DND-41 (cell line): ENCODE data around the gene TAF4.
"Not testable (repeated sequence)": the region's sequence is repeated elsewhere in the genome, so short reads cannot be mapped to it uniquely, and the experiment has no call there.

Experiments used
- ATAC-seq: fragments of 200-7000 bp; cut with Tn5 transposase; 3 replicates; pipeline ENCODE4 v1.9.1; 2021; ENCODE audit warnings: low read depth; ENCODE audit not compliant: insufficient read depth
- DNase-seq: peaks from one replicate; pipeline ENCODE4 v3.0.0-alpha.2; 2020
- H2AFZ ChIP-seq: 2 replicates; pipeline ENCODE4 v1.6.0; 2012; ENCODE audit warnings: low read depth, low read length
- H3K27ac ChIP-seq: 2 replicates; pipeline ENCODE4 v1.5.1; 2012; ENCODE audit warnings: low read length, inconsistent platforms
- H3K27me3 ChIP-seq: fragments of 200-600 bp; sonication (generic); 2 replicates; pipeline ENCODE4 v1.6.0; 2012; ENCODE audit warnings: low read length, mild to moderate bottlenecking, inconsistent platforms; ENCODE audit not compliant: insufficient read depth, poor library complexity
- H3K36me3 ChIP-seq: 2 replicates; pipeline ENCODE4 v1.5.1; 2012; ENCODE audit warnings: low read length, inconsistent platforms; ENCODE audit not compliant: insufficient read depth
- H3K4me1 ChIP-seq: 2 replicates; pipeline ENCODE4 v1.5.1; 2012; ENCODE audit warnings: mild to moderate bottlenecking, low read length; ENCODE audit not compliant: insufficient read depth
- H3K4me2 ChIP-seq: 2 replicates; pipeline ENCODE4 v1.6.0; 2012; ENCODE audit warnings: mild to moderate bottlenecking, moderate library complexity, low read length, inconsistent platforms; ENCODE audit not compliant: insufficient read depth
- H3K4me3 ChIP-seq, 2 experiments: fragments of 200-600 bp in 1 of 2; shearing (Covaris generic) in 1 of 2; 2 replicates each; pipeline ENCODE4 v1.5.1; 2012 to 2016; ENCODE audit warnings: inconsistent platforms in 2 of 2, low read length in 2 of 2, mild to moderate bottlenecking in 2 of 2, low read depth in 1 of 2, moderate library complexity in 1 of 2
- H3K79me2 ChIP-seq: 2 replicates; pipeline ENCODE4 v1.6.0; 2012; ENCODE audit warnings: low read length, inconsistent platforms; ENCODE audit not compliant: insufficient read depth
- H3K9ac ChIP-seq: 2 replicates; pipeline ENCODE4 v1.6.0; 2012; ENCODE audit warnings: low read depth, mild to moderate bottlenecking, inconsistent platforms, low read length, moderate library complexity
- H3K9me3 ChIP-seq: 2 replicates; pipeline ENCODE4 v1.5.1; 2012; ENCODE audit warnings: low read length, moderate library complexity, mild to moderate bottlenecking, inconsistent platforms; ENCODE audit not compliant: insufficient read depth, severe bottlenecking
- H4K20me1 ChIP-seq: 2 replicates; pipeline ENCODE4 v1.6.0; 2012; ENCODE audit warnings: low read length; ENCODE audit not compliant: insufficient read depth
- CTCF ChIP-seq: IDR thresholded peaks from 2 replicates; pipeline ENCODE4 v1.5.1; 2012; ENCODE audit warnings: borderline replicate concordance, low read length, moderate library complexity, mild to moderate bottlenecking; ENCODE audit not compliant: poor library complexity, severe bottlenecking; ENCODE audit errors: extremely low read depth
- EZH2 ChIP-seq: IDR thresholded peaks from 3 replicates; pipeline ENCODE4 v1.6.1; 2012; ENCODE audit warnings: borderline replicate concordance, low read depth, mild to moderate bottlenecking, moderate library complexity, low read length, inconsistent platforms; ENCODE audit not compliant: severe bottlenecking

Gene TAF4

DNA sequence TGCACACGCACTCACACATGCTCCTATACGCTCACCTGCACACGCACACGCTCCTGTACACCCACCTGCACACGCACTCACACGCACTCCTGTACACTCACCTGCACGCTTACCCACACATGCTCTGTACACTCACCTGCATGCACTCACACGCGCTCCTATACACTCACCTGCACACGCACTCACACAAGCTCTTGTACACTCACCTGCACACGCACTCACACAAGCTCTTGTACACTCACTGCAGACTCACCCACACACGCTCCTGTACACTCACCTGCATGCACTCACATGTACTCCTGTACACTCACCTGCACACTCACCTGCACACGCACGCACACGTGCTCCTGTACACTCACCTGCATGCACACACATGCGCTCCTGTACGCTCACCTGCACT lies 22.0 kb upstream of the TAF4 start:
- H3K4me2 ChIP-seq: no peak overlapping the region
- ATAC-seq (no peak), DNase-seq (no peak)
- no peaks in the 10 kb centered on the region; the same call in 1 of the 2 replicates for H4K20me1 ChIP-seq
- no peak overlapping the region for H3K9ac ChIP-seq
- peaks cover 20% of the 10 kb centered on the region for H3K27me3 ChIP-seq
- H3K4me3 ChIP-seq: no peak overlapping the region
- H3K79me2 ChIP-seq: no peaks in the 10 kb centered on the region
- H3K9me3 ChIP-seq: no peaks in the 10 kb centered on the region
- no peak overlapping the region for H2AFZ ChIP-seq
- no peak for TF ChIP-seq EZH2
- TF ChIP-seq CTCF: no peak
- no peaks in the 10 kb centered on the region for H3K4me1 ChIP-seq
- H3K27ac ChIP-seq: no peak overlapping the region
- H3K36me3 ChIP-seq: no peaks in the 10 kb centered on the region

DNA sequence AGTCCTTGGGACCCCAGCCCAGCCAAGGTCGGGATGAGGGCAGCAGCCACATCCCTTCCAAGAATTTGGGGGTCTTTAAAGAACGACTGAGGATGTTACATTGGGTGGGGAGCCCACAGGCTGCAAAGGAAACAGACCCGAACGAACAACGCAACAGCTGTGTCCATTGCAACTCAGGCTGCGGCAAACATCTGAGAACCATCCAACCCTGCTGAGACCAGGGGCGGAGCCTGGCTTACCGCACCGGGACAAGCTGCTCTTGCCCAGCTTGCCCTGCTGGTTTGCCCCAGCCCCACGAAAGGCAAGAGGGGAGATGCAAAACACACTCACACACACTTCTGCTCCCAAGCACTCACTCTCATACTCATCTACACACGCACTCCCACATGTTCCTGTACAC lies 21.5 kb upstream of the TAF4 start:
- Histone ChIP-seq H3K9ac (no peak overlapping the region), H3K9me3 (no peaks in the 10 kb centered on the region), H2AFZ (no peak overlapping the region), H3K4me3 (no peak overlapping the region), H3K27me3 (peaks cover 20% of the 10 kb centered on the region), H4K20me1 (no peaks in the 10 kb centered on the region; the same call in 1 of the 2 replicates), H3K36me3 (no peaks in the 10 kb centered on the region), H3K79me2 (no peaks in the 10 kb centered on the region), H3K27ac (no peak overlapping the region), H3K4me2 (no peak overlapping the region), H3K4me1 (no peaks in the 10 kb centered on the region)
- DNase-seq: no peak
- peak; percentile 31; the same call in 1 of the 3 replicates for ATAC-seq
- TF ChIP-seq CTCF (no peak), EZH2 (no peak)

DNA sequence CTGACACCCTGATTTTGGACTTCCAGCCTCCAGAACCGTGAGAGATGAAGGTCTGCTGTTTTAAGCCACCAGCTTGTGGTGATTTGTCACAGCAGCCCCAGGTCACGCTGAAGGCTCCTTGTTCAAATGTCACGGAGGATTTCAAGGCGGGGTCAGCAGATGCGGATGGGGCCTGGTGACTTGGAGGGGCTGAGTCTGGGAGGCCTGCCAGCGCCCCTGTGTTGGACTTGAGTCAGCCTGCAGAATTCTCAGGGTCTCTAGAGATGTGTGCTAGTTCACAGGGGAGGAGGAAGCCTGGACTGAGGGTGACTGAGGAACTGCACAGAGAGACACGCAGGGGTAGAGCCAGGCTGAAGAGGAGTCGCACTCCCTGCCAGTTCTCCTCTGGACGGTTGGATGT lies 19.5 kb upstream of the TAF4 start:
- TF ChIP-seq EZH2 (no peak), CTCF (no peak)
- H2AFZ ChIP-seq: no peak overlapping the region
- no peaks in the 10 kb centered on the region for H3K4me1 ChIP-seq
- no peaks in the 10 kb centered on the region for H3K79me2 ChIP-seq
- DNase-seq: no peak
- H3K36me3 ChIP-seq: no peaks in the 10 kb centered on the region
- no peak for ATAC-seq
- no peaks in the 10 kb centered on the region; the same call in 1 of the 2 replicates for H4K20me1 ChIP-seq
- H3K9me3 ChIP-seq: no peaks in the 10 kb centered on the region
- no peak overlapping the region for H3K27ac ChIP-seq
- no peak overlapping the region for H3K4me2 ChIP-seq
- H3K4me3 ChIP-seq: no peak overlapping the region
- H3K9ac ChIP-seq: no peak overlapping the region
- H3K27me3 ChIP-seq: peaks cover 20% of the 10 kb centered on the region

DNA sequence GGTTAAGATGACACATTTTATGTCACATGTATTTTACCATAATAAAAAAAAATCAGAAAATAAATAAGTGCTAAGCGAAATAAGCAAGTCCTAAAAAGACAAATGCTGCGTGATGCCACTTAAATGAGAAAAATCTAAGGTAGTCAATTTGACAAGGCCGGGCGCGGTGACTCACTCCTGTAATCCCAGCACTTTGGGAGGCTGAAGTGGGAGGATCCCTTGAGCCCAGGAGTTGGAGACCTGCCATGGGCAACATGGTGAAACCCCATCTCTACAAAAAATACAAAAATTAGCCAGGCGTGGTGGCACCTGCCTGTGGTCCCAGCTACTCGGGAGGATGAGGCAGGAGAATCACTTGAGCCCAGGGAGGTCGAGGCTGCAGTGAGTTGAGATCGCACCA lies 18.5 kb upstream of the TAF4 start:
- not testable (repeated sequence) for H3K27ac ChIP-seq, H3K79me2 ChIP-seq, DNase-seq, H3K36me3 ChIP-seq, H2AFZ ChIP-seq, H3K4me3 ChIP-seq, H3K9me3 ChIP-seq, H4K20me1 ChIP-seq, H3K4me1 ChIP-seq, ATAC-seq, H3K4me2 ChIP-seq, H3K9ac ChIP-seq
- H3K27me3 ChIP-seq: peaks cover 20% of the 10 kb centered on the region
